ENCODE measurements around the gene ELF2.

DNA sequence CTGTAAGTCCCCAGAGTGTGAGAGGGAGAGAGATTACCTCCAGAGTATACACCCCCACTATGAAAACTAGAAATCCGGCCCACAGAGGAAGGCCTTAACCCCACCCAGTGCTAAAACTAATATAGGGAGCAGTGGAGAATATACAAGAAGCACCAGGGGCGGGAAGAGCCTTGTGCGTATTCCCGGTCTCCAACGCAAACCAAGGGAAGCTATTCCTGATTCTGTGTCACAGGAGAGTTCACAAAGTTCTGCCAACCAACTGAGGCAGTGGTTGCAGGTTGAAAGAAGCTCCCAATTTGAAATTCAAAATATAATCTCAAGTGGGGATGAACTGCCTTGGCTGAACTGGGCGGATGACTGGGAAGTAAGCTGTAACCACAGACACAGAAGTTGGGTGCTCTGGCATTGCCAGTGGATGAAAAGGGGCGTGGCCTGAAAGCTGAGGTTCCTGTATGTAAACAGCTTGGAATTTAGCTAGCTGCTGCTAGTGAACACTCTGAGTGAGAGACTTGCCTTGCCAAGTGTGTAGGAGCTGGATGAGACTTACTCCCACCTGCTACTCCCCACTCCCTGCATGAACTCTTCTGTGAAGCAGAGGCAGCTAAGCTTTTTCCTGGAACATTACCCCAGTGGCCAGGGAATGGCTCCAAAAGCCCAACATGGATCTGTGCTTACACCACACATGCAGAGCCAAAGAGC lies 32.7 kb downstream of the ELF2 start:
- TF ChIP-seq, protein P1, sequence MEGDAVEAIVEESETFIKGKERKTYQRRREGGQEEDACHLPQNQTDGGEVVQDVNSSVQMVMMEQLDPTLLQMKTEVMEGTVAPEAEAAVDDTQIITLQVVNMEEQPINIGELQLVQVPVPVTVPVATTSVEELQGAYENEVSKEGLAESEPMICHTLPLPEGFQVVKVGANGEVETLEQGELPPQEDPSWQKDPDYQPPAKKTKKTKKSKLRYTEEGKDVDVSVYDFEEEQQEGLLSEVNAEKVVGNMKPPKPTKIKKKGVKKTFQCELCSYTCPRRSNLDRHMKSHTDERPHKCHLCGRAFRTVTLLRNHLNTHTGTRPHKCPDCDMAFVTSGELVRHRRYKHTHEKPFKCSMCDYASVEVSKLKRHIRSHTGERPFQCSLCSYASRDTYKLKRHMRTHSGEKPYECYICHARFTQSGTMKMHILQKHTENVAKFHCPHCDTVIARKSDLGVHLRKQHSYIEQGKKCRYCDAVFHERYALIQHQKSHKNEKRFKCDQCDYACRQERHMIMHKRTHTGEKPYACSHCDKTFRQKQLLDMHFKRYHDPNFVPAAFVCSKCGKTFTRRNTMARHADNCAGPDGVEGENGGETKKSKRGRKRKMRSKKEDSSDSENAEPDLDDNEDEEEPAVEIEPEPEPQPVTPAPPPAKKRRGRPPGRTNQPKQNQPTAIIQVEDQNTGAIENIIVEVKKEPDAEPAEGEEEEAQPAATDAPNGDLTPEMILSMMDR (IDR thresholded peaks at IDR 0.05), result no peak
- TF ChIP-seq POLR2A (IDR thresholded peaks at IDR 0.05), result no peak

All from heart left ventricle (tissue), 13 donors.